ENCODE measurements around the gene KCNQ2.
"Not testable (repeated sequence)": the region's sequence is repeated elsewhere in the genome, so short reads cannot be mapped to it uniquely, and the experiment has no call there.

The KCNQ2 gene

DNA sequence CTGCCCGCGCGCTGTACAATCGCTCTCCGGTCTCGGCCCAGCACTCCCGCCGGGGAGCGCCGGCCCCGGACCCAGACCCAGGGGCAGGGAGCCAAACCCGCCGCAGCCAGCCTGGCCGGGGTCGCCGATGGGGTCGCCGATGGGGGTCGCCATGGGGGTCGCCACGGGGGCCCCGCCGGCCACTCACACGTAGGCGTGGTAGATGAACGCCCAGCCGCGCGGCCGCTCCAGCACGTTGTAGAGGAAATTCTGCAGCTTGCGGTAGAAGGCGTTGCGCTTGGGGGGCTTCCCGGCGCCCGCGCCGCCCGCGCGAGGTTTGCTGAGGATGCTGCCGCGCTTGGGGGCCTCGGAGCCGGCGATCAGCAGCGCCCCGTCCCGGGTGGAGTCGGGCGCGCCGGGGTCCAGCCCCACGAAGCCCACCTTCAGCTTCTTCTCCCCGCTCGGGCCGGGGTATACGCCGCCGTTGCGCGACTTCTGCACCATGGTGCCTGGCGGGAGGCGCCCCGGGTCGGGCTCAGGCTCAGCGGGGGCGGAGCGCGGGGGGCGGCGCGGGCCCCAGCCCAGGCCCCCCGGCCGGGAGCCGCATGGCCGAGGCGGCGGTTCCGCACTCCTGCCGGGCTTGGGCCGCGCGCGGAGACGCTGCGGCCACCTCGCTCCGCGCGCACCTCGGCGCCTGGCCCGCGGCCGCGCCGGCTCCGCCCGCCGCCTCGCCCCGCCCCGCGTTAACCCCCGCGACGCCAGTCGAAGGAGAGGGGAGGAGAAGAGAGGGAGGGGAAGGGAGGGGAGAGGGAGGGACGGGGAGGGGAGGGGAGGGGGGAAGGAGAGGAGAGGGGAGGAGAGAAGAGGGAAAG is at the start of gene KCNQ2:
Gene KCNQ2 (minus strand): TSS at position 675 of the 851 bp plus-strand sequence. CDS start 192 bp downstream, at position 483.
- no peak for DNase-seq

DNA sequence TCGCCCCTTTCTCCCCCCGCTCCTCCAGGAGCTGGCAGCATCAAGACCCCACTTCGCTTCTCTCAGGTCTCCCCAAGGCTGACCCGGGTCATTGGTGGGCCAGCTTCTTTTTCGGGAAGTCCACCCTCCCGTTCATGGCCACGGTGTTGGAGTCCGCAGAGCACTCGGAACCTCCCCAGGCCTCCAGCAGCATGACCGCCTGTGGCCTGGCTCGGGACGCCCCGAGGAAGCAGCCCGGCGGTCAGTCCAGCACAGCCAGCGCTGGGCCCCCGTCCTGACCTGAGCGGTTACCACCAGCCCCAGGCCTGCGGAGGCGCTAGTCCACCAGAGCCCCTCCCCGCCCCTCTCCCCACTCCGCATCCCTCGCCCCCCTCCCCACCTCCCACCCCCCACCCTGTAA is 49.1 kb upstream of the KCNQ2 start:
- no peak for DNase-seq

GRCh38 chr20:63520934-63521601 is 48.6 kb upstream of the KCNQ2 start:
- peak; percentile 43 for DNase-seq

GRCh38 chr20:63520504-63520933 is 48.1 kb upstream of the KCNQ2 start, which contains the start of gene PPDPF:
Gene PPDPF (plus strand): TSS chr20:63520765. CDS start chr20:63521309, 544 bp downstream.
- peak; percentile 76 for DNase-seq

DNA sequence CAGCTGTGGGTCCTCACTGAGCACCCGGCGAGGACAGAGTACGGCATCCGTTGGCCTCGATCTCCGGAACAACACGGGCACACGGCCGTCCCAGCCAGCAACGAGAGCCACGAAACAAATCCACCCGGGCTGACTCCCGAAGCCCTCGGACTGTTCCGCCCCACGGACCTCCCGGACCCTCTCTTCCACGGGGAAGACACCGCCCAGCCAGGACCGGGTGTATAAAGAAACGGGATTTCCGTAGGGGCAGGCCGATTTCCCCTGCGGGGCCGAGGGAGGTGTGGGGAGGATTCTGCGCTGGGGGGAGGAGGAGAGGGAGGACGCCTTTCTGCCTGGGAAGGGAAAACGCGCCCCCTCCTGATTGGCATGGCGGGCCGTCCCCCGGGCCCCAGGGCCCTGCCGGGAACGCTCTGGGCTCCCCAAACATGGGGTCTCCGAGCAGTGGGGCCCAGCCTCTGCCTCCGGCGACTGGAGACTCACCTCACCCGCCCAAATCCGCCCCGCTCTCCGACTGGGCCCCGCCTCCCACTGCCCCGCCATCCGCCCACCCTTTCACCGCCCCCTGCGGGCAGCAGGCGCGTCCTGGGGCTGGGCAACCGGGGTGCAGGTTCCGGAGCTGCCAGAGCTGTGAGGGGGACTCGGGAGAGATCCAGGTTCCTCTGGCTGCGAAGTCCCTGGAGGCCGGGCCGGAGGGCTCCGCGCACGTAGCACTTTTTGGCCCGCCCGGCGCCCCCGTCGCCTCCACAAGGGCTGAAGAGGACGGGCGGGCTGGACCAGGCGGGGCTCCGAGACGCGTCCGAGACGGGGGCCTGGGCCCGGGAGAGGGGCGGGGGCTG is 47.4 kb upstream of the KCNQ2 start:
- DNase-seq, result peak; percentile 45

DNA sequence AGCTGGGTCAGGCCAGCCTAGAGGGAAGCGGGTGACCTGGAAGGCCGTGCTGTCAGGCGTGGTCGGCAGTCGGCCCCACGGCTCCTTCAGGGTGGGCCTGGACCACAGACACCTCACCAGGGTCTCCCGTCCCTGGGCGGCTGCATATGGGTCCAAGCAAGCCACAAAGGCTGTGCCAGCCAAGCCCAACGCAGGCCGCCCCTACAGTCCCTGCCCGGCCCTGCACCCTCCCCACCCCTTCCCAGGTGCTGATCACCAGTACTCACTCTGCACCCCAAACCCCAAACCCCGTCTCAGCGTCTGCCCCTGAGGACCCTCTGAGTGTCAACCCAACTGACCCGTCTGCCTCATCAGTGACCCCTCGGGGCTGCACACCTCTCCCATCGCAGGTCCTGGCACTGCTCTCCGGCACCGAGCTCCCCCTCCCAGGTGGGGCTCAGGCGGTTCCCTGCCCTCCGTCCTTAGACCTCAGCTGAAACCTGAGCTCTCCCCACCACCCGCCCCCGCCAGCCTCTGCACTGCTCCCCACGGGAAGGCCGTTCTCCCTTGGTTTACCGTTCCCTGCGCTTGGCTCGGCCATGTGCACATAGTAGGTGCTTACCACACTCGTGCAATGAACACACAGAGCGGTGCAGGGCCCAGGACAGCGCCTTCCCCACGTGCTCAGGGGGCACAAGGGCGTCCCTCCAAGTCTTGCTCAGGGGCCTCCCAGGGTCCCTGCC is 46.7 kb upstream of the KCNQ2 start:
- DNase-seq, result no peak

DNA sequence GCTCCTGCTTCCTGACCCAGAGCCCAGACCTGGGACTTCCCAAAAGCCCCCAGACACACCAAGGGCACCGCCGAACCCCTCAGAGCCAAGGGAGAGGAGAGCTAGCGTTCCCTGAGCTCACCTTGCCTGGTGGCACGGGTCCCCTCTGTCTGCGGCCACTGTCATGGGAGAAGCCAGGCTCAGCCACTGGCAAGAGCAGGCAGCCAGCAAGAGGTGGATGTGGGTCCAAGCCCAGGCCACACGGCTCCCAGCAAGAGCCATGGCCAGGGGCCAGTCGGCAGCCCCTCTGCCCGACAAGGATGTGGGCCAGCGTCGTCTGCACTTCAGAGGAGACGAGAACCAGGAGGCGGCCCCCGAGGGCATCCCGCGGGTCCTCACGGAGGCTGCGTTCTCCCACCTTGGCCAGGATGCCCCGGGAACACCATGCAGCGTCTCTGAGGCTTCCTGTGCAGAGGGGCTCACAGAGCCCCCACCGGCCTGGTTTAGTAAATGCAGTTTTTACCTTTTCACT is 46.0 kb upstream of the KCNQ2 start:
- DNase-seq, result no peak

DNA sequence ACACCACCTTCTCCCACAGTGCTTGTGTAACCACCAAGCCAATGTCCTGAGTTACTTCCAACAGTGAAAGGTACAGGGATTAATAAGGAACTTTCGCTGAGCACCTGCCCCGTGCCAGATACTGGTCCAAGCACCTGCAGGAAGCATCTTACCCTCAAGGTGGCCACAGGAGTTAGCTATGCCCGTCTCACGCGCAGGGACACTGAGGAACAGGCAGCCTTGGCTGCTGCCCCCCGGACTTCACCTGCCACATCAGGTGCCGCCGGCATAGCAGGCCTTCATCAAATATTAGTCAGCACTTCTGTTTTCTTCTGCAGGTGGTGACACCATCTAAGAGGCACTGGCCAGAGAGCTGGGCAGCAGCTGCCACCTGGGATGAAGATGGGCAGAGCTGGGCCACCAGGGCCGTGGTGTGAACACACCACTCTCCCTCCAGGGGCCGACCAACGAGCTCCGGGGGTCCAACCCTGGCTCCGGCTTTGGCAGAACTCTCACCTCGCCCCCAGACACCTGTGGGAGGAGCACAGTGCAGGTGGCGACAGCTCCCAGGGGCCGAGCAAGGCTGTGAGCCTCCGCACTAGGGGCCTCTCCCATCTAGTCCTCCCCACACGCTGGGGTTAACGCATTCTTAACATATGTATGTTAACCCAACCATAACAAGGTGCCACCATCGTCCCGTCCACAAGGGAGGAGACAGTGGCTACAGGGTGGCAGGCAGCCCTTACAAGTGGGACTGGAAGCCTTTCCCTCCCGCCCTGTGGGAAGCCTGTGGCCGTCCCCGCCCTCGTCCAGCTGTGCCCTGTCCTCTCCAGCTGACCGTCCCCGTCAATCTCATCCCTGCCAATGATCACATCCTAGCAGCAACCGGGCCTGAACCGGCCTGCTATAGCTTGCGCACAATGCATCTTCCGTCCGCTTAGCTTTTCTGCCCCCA is 45.2 kb upstream of the KCNQ2 start:
- DNase-seq, result no peak

GRCh38 chr20:63514520-63514919 is 42.1 kb upstream of the KCNQ2 start:
- not testable (repeated sequence) for DNase-seq

- DNase-seq, result no peak
These were observed 40.8 kb upstream of the KCNQ2 start for GRCh38 chr20:63513207-63513606.

DNA sequence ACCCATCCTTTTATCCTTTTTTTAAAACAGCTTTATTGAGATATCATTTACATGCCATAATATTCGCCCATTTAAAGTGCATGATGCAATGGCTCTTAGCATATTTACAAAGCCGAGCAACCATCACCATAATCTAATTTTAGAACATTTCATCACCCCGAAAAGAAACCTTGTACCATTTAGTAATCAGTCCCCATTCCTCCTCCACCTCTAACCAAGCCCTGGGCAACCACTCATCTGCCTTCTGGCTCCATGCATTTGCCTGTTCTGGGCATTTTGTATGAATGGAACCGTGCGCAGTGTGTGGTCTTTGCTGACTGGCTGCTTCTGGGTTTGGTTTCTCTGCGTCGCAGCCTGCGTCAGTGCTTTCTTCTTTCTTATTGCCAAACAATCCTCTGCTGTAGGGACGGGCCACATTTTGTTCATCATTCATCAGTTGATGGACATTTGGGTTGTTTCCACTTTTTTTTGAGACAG is 36.7 kb upstream of the KCNQ2 start:
- DNase-seq, result no peak

DNA sequence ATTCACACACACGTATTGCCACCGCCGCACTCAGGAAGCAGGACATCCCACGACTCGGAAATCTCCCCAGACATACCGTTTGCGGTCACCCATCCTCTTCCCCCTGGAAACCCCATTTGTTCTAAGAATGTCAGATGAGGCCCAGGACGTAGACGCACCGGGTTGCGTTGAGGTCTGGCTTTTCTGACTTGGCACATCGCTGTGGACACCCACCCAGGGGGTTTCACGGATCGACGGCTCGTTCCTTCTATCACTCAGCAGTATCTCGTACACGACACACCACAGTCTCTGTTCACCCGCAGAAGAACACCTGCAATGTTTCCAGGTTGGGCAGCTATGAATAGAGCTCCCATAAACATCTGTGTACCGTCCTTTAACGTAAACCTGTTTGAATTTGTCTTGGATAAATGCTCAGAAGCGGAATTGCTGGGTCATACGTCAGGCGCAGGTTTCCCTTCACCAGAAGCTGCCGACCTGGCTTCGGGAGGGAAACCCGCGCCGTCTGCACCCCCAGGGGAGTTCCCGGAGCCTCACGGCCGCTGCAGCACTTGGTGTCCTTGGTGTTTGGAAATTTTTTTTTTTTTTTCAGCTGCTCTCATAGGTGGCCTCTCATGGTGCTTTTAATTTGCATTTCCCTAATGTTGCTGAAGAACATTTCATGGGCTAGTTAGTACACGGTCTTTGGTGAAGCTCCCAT is 35.8 kb upstream of the KCNQ2 start:
- DNase-seq, result peak; percentile 52

DNA sequence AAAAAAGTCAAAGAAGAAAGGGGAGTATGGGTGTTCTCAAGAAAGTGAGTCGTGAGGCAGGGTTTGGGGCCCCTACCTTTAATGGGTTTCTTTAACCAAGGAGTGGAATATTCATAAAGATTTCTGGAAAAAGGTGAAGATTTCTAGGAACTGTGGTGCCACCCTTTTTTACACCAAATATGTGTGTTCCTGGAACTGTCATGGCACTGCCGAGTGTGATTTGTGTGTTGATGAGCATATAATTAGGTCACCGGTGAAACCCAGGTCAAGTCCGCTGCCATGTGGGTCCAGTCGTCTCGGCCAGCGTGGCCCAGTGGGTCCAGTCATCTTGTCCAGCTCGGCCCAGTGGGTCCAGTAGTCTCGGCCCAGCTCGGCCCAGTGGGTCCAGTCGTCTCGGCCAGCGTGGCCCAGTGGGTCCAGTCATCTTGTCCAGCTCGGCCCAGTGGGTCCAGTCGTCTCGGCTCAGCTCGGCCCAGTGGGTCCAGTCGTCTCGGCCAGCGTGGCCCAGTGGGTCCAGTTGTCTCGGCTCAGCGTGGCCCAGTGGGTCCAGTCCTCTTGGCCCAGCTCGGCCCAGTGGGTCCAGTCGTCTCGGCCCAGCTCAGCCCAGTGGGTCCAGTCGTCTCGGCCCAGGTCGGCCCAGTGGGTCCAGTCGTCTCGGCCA is 34.8 kb upstream of the KCNQ2 start:
- no peak for DNase-seq

- no peak for DNase-seq
These were observed 33.3 kb upstream of the KCNQ2 start for GRCh38 chr20:63505723-63506122.

DNA sequence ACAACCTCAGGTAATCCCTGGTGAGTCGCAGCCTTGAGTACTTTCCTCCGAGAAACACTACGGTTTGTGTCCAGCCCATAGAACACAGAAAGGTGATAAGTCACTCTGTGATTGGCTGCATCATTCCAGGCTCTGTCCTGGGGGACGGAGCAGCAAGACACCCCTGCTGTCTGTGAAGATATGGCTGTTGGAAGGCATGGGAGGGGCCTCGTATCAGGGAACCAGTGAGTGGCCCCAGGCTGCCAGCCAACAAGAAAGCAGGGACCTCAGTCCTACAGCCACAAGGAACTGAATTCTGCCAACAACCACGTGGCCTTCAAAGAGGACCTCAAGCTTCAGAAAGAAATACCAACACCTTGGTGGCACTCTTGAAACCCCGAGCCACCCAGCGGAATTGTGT is 32.8 kb upstream of the KCNQ2 start:
- no peak for DNase-seq

DNA sequence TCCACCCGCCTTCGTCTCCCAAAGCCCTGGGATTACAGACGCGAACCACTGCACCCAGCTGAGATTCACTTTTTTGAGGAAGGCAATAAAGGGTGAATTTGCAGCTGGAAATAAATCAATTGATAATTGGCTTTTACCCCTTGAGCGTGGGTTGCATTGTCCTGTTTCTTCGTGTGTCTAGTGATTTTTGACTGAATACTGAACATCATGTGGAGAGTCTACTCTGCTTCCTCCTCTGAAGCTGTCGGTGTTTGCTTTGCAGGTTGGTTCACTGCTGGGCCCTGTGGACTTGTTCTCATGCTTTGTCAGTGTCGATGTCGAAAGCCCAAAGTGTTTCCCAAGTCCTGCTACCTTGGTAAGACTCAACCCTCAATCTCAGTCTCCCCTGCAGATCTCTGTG is 32.2 kb upstream of the KCNQ2 start:
- no peak for DNase-seq

DNA sequence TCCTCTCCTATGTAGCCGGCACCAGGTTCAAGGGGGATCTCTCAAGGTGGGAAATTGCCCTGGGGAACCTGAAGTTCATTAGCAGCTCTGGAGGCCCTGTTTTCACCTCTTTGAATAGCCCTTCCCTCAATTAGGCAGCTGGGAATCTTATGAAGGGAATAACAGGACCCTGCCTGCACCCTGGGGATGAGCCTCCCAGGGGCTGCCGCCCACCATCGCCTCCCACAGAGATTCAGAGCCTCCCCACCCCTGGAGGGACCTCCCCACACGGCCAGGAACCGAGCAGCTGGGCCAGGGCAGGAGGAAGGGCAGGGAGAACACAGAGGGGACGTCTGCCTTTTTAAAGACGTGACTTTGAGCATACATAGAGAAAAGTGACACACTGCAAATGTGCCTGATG is 31.1 kb upstream of the KCNQ2 start:
- no peak for DNase-seq

GRCh38 chr20:63502671-63503172 is 30.3 kb upstream of the KCNQ2 start:
- no peak for DNase-seq

DNA sequence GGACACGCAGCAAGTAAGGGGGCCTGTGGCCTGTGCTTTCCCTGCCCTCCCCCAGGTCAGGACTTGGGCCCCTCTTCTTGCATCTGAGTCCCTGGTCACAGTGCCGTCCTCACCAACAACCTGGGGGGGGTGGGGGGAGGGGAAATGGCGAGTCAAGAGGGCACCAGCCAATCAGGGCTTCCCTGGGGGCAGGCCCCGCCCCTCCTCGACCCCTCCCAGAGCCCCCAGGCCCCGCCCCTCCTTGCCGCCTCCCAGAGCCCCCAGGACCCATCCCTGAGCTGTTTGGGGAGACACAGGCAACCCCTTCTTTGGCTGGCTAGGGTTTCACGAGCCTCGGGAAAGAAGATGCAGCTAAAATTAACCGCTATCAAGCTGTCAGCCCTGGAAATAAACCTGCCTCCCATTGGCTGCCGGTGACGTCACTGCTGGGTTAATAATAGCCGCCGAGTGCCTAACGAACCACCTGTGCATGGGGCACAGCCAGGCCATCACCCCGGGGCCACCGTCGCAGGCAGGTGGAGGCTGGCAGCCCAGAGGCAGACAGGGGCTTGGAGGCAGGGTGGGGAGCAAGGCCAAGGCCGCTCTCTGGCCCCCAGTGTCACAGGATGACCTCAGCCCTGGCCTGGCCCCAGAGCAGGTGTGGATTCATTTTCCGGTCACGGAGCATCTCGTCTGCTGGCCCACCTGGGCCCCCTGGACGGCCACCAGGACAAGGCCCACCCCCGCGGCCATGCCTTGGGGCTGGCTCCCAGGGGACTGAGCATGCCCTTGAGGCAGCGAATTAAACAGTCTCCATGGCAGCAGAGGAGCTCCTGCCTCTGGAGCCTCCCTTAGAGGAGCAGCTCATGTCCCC is 29.6 kb upstream of the KCNQ2 start:
- DNase-seq, result no peak
